A673 (cell line): Measurements from ENCODE around the gene KATNB1.

ENCODE experiments used
- CTCF ChIP-seq: fragments of 300-800, 200-600 bp; sonication (generic); conservative IDR thresholded peaks from 2 replicates; pipeline ENCODE4 v1.5.1; 2017; ENCODE audit warnings: low read depth, mild to moderate bottlenecking, antibody characterized with exemption, low read length, moderate library complexity, mixed read lengths
- EZH2 ChIP-seq: fragments of 200-600 bp; sonication (generic); IDR thresholded peaks from 2 replicates; pipeline ENCODE4 v1.6.1; 2017; ENCODE audit warnings: borderline replicate concordance, low read depth, mild to moderate bottlenecking, mixed read lengths, antibody characterized with exemption, low read length; ENCODE audit not compliant: poor library complexity, severe bottlenecking

- TF ChIP-seq CTCF (no peak), EZH2 (no peak)
Observed at GRCh38 chr16:57697896-57698537, 37.6 kb upstream of the KATNB1 start.
